K562 (cell line): ENCODE results near the gene PLEKHH2. TPM values are rescaled to one million over a fixed set of nuclear protein-coding genes. Genes with fewer than 3 reads are reported as not detected.

Experiments
- ARID2 ChIP-seq: fragments of 450-650 bp; IDR thresholded peaks from 2 replicates; pipeline ENCODE4 v1.6.1; 2017; ENCODE audit warnings: antibody characterized with exemption, mild to moderate bottlenecking
- BACH1 ChIP-seq: fragments of 200-800 bp; sonication (Bioruptor generic); IDR thresholded peaks from 2 replicates; pipeline ENCODE4 v1.6.1; 2016; ENCODE audit warnings: missing genetic modification characterization, missing compliant biosample characterization
- CREBBP ChIP-seq: IDR thresholded peaks from one replicate; pipeline ENCODE4 v1.6.1; 2012; ENCODE audit warnings: low read depth, mild to moderate bottlenecking, control low read depth, inconsistent platforms, low read length
- ELF4 ChIP-seq: fragments of 450-650 bp; formaldehyde crosslinking; IDR thresholded peaks from 2 replicates; pipeline ENCODE4 v1.4.0; 2022; ENCODE audit warnings: missing genetic modification characterization
- ETS2 ChIP-seq: IDR thresholded peaks from 2 replicates; pipeline ENCODE4 v1.6.1; 2016; ENCODE audit warnings: borderline replicate concordance, missing genetic modification characterization, mild to moderate bottlenecking, moderate library complexity, missing compliant biosample characterization; ENCODE audit not compliant: poor library complexity, severe bottlenecking
- FOXK2 ChIP-seq, 2 experiments: fragments of 450-650 bp; IDR thresholded peaks in 1 of 2; conservative IDR thresholded peaks in 1 of 2; 2 replicates each; pipeline ENCODE4 v1.6.1; 2016; ENCODE audit warnings: low read depth in 2 of 2, mild to moderate bottlenecking in 1 of 2
- KDM4B ChIP-seq, 2 experiments: fragments of 450-650 bp in 1 of 2; sonication (generic) in 1 of 2; IDR thresholded peaks; 2 replicates each; pipeline ENCODE4 v1.6.1; 2016 to 2017; ENCODE audit warnings: borderline replicate concordance in 2 of 2, antibody characterized with exemption in 1 of 2, low read depth in 1 of 2, mild to moderate bottlenecking in 1 of 2
- MECOM ChIP-seq: fragments of 250-450 bp; sonication (Bioruptor Pico); IDR thresholded peaks from 2 replicates; pipeline ENCODE4 v1.8.0; 2022; ENCODE audit warnings: inconsistent platforms
- NCOA4 ChIP-seq: fragments of 450-650 bp; IDR thresholded peaks from 2 replicates; pipeline ENCODE4 v1.6.1; 2018; ENCODE audit warnings: mild to moderate bottlenecking; ENCODE audit not compliant: partially characterized antibody
- polyA plus RNA-seq, 8 experiments: library from polyadenylated mRNA; depleted of rRNA in 4 of 8; stranded (reverse) in 5 of 8; unstranded in 3 of 8; fragments of >200 nt; fragmentation: Nextera tagmentation in 2 of 8; fragmentation: Illumina TruSeq in 1 of 8; extraction: Ambion mirVana in 2 of 8; extraction: Trizol in 1 of 8; gene quantifications; 2 replicates each; pipeline versions ENCODE4 v1.2.1 to v1.2.3, GENCODE V29; 2011 to 2014; ENCODE audit warnings: inconsistent platforms in 1 of 8, missing spikeins in 1 of 8
- total RNA-seq, 7 experiments: library from RNA; depleted of rRNA in 6 of 7; stranded (reverse); fragments of >200 nt in 6 of 7; fragmentation: Illumina TruSeq in 2 of 7; extraction: Trizol in 2 of 7; gene quantifications; 2 replicates each; pipeline versions ENCODE4 v1.2.1 to v1.2.3, GENCODE V29; 2011 to 2021; ENCODE audit warnings: low replicate concordance in 1 of 7
- TF ChIP-seq, protein P1 (sequence below), 2 experiments: fragments of 450-650 bp in 1 of 2; sonication (generic) in 1 of 2; formaldehyde crosslinking in 1 of 2; IDR thresholded peaks; 2 replicates each; pipeline versions ENCODE4 v1.7.1 to v1.9.0; 2016 to 2022; ENCODE audit warnings: inconsistent platforms in 1 of 2, mild to moderate bottlenecking in 1 of 2, missing genetic modification reagents in 1 of 2
- TF ChIP-seq, protein P2 (sequence below): fragments of 450-650 bp; IDR thresholded peaks from 2 replicates; pipeline ENCODE4 v1.6.1; 2016; ENCODE audit warnings: low read depth, mild to moderate bottlenecking, moderate library complexity
- TF ChIP-seq, protein P3 (sequence below): fragments of 250-450 bp; sonication (Bioruptor Pico); IDR thresholded peaks from 2 replicates; pipeline ENCODE4 v1.5.0; 2021; ENCODE audit warnings: mild to moderate bottlenecking, moderate library complexity
- TF ChIP-seq, protein P4 (sequence below): fragments of 450-650 bp; IDR thresholded peaks from 2 replicates; pipeline ENCODE4 v1.7.0; 2016; ENCODE audit warnings: borderline replicate concordance

Gene PLEKHH2
- total and polyA plus RNA-seq, 9 of the 15 experiments (the other 6 are each of a cell fraction or from before 2014, with no cell fraction given): 0.77 to 13.5 (median 2.7) TPM

DNA sequence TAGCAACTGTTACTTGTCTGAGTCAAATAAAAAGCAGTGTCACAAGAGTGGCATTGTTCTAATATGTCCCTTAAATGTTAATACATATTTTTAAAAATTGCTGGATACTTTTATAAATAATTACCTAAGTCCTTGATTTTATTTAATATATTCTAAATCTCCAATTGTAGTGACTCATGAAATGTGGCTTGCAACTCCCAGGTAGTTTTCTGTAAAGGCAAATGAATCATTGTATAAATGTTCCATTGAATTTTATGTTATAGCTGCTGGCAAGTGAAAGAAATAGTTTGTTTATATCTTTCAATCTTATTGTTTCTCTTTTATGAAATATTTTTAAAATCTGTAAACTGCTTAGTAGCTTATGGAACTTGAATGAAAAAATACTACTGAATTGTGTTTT lies 71.8 kb downstream of the PLEKHH2 start (continued):
- TF ChIP-seq, protein P1, sequence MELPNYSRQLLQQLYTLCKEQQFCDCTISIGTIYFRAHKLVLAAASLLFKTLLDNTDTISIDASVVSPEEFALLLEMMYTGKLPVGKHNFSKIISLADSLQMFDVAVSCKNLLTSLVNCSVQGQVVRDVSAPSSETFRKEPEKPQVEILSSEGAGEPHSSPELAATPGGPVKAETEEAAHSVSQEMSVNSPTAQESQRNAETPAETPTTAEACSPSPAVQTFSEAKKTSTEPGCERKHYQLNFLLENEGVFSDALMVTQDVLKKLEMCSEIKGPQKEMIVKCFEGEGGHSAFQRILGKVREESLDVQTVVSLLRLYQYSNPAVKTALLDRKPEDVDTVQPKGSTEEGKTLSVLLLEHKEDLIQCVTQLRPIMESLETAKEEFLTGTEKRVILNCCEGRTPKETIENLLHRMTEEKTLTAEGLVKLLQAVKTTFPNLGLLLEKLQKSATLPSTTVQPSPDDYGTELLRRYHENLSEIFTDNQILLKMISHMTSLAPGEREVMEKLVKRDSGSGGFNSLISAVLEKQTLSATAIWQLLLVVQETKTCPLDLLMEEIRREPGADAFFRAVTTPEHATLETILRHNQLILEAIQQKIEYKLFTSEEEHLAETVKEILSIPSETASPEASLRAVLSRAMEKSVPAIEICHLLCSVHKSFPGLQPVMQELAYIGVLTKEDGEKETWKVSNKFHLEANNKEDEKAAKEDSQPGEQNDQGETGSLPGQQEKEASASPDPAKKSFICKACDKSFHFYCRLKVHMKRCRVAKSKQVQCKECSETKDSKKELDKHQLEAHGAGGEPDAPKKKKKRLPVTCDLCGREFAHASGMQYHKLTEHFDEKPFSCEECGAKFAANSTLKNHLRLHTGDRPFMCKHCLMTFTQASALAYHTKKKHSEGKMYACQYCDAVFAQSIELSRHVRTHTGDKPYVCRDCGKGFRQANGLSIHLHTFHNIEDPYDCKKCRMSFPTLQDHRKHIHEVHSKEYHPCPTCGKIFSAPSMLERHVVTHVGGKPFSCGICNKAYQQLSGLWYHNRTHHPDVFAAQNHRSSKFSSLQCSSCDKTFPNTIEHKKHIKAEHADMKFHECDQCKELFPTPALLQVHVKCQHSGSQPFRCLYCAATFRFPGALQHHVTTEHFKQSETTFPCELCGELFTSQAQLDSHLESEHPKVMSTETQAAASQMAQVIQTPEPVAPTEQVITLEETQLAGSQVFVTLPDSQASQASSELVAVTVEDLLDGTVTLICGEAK (IDR thresholded peaks at IDR 0.05): no peak
- TF ChIP-seq, protein P1 (CRISPR knock-in tag; IDR thresholded peaks at IDR 0.05): no peak
- TF ChIP-seq MECOM (no peak), ARID2 (no peak), BACH1 (no peak), ETS2 (tag) (no peak), KDM4B (IDR thresholded peaks at IDR 0.05; ENCODE audit: borderline replicate concordance in 2 of 2, low read depth in 1 of 2) (no peak), NCOA4 (no peak), CREBBP (no peak), FOXK2 (conservative IDR thresholded peaks at IDR 0.05 in 1 of 2, IDR thresholded peaks at IDR 0.05 in 1 of 2; ENCODE audit: low read depth in 2 of 2) (no peak), ELF4 (CRISPR knock-in tag) (no peak)
- TF ChIP-seq, protein P2, sequence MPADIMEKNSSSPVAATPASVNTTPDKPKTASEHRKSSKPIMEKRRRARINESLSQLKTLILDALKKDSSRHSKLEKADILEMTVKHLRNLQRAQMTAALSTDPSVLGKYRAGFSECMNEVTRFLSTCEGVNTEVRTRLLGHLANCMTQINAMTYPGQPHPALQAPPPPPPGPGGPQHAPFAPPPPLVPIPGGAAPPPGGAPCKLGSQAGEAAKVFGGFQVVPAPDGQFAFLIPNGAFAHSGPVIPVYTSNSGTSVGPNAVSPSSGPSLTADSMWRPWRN: no peak
- TF ChIP-seq, protein P3, sequence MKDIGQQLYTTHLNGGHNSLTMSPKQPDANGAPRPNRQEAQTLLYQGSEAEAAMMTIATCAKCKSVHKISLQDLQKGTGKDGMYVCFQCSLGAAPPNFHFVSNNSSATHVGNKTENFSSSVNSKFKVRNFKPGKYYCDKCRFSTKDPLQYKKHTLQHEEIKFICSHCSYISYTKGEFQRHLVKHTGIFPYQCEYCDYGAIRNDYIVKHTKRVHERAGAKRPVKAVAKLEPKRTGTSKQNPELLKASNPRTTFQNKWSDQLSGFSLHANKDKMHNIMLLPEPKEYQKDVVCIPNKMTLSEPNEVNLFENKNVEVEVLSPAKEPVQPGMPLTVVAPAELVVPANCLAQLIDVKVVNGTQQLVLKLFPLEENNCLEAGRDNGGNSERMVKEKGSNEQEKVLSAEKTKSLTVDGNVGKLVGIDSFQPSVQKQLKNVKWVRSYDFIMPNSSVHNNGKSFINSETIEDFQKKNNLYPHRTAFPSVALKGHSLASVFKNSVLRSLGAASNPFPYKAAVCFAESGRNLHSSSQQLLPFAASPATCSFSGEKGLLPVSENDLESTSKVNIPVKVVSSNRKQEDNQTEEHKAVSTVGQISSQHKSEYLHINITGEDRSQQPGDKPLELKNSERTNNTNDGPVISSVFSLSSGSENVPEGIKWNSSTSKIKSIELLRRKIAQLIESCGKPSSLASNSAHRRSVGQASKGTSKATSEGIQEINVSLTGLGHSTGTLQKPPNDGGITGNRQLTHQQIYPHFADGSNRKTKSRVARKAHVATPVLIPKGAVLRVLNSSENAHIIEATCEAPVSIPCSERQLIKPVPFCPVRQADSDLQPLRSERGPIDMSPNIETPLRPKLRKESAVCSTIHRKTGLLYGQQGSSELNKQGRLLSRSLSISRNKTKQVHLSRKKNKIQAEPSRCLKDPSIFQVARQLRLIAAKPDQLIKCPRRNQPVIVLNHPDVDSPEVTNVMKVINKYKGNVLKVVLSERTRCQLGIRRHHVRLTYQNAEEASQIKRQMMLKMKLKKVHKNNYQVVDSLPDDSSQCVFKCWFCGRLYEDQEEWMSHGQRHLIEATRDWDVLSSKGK (CRISPR knock-in tag): no peak
- TF ChIP-seq, protein P4, sequence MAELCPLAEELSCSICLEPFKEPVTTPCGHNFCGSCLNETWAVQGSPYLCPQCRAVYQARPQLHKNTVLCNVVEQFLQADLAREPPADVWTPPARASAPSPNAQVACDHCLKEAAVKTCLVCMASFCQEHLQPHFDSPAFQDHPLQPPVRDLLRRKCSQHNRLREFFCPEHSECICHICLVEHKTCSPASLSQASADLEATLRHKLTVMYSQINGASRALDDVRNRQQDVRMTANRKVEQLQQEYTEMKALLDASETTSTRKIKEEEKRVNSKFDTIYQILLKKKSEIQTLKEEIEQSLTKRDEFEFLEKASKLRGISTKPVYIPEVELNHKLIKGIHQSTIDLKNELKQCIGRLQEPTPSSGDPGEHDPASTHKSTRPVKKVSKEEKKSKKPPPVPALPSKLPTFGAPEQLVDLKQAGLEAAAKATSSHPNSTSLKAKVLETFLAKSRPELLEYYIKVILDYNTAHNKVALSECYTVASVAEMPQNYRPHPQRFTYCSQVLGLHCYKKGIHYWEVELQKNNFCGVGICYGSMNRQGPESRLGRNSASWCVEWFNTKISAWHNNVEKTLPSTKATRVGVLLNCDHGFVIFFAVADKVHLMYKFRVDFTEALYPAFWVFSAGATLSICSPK: no peak
